Sigmoid colon (tissue), 7 donors: ENCODE measurements around the gene SLC8A1. TPM values are rescaled to one million over a fixed set of nuclear protein-coding genes. Genes with fewer than 3 reads are reported as not detected.

ENCODE experiments used
- DNase-seq: peaks from one replicate; pipeline ENCODE4 v3.0.0-alpha.2; 2019
- H3K27ac ChIP-seq, 4 donors: fragments of 200-600 bp; sonication (generic); one replicate each; pipeline ENCODE4 v1.5.1; 2016 to 2019; ENCODE audit warnings: mild to moderate bottlenecking in 1 of 4
- H3K27me3 ChIP-seq, 3 donors: fragments of 200-600 bp; sonication (generic); one replicate each; pipeline ENCODE4 v1.5.1; 2019; ENCODE audit warnings: mild to moderate bottlenecking in 1 of 3
- H3K36me3 ChIP-seq, 4 donors: fragments of 200-600 bp; sonication (generic); one replicate each; pipeline ENCODE4 v1.5.1; 2016 to 2019
- H3K4me1 ChIP-seq, 4 donors: fragments of 200-600 bp; sonication (generic); one replicate each; pipeline ENCODE4 v1.5.1; 2017 to 2019
- H3K4me3 ChIP-seq, 4 donors: fragments of 200-600 bp; sonication (generic); one replicate each; pipeline ENCODE4 v1.5.1; 2017 to 2019; ENCODE audit warnings: mild to moderate bottlenecking in 2 of 4, moderate library complexity in 1 of 4
- H3K9me3 ChIP-seq, 4 donors: fragments of 200-600 bp in 3 of 4; sonication (generic) in 3 of 4; one replicate each; pipeline versions ENCODE4 v1.5.1 to v1.6.1; 2013 to 2019
- CTCF ChIP-seq, 4 experiments: fragments of 450-650 bp in 3 of 4; fragments of 200-600 bp in 1 of 4; IDR thresholded peaks; one replicate each; pipeline ENCODE4 v1.5.1; 2016 to 2019; ENCODE audit warnings: antibody characterized with exemption in 4 of 4, mild to moderate bottlenecking in 3 of 4, moderate library complexity in 2 of 4
- EP300 ChIP-seq, 4 donors: sonication (generic); formaldehyde crosslinking; IDR thresholded peaks; one replicate each; pipeline ENCODE4 v1.6.1; 2017; ENCODE audit warnings: antibody characterized with exemption in 4 of 4
- POLR2A ChIP-seq, 2 donors: fragments of 450-650 bp; IDR thresholded peaks; one replicate each; pipeline ENCODE4 v1.6.1; 2016; ENCODE audit warnings: antibody characterized with exemption in 2 of 2, mild to moderate bottlenecking in 2 of 2, moderate library complexity in 2 of 2
- POLR2AphosphoS5 ChIP-seq, 4 donors: sonication (generic); formaldehyde crosslinking; IDR thresholded peaks; one replicate each; pipeline ENCODE4 v1.6.1; 2017; ENCODE audit warnings: antibody characterized with exemption in 4 of 4
- WGBS, 2 donors: extraction: QIAGEN DNeasy Blood & Tissue Kit; methylation state at CpG; one replicate each; pipeline ENCODE4 v1.1.7; 2013; 5-methylcytosine and 5-hydroxymethylcytosine counted together
- intact Hi-C: fragments of 100-400 bp; cut with DNase I; formaldehyde crosslinking; loops from one replicate; pipeline ENCODE4 v1.15.1; 2023
- polyA plus RNA-seq, 3 donors: library from polyadenylated mRNA; stranded (reverse); fragments of 200-250 nt; gene quantifications; one replicate each; pipeline ENCODE4 v1.2.3, GENCODE V29; 2013
- total RNA-seq, 4 donors: library from RNA; depleted of rRNA; stranded (reverse); fragments of >200 nt; gene quantifications; one replicate each; pipeline ENCODE4 v1.1.0, GENCODE V29; 2016
- donor health status: healthy with polysubstance abuse.
- donor health status: Bipolar disorder and iron deficiency.
- donor health status: healthy.

Gene SLC8A1
- total and polyA plus RNA-seq, 7 donors = 0.60 to 337 (median 229) TPM

GRCh38 chr2:40126006-40126405 is 325.9 kb downstream of the SLC8A1 start:
- Histone ChIP-seq H3K27me3 (no peaks in the 10 kb centered on the region), H3K36me3 (no peaks in the 10 kb centered on the region), H3K4me1 (peaks cover 0 to 87% (median 62%) of the 10 kb centered on the region in 4 donors), H3K27ac (peak overlapping the region in 1 of 4 donors; percentile 83), H3K9me3 (no peaks in the 10 kb centered on the region), H3K4me3 (no peak overlapping the region)
- 87 to 89% methylated on average over 3 of the region's 3 CpGs for WGBS, 2 donors
- DNase-seq = no peak
- TF ChIP-seq POLR2AphosphoS5 (IDR thresholded peaks at IDR 0.05) (no peak), CTCF (IDR thresholded peaks at IDR 0.05) (no peak), POLR2A (IDR thresholded peaks at IDR 0.05) (no peak), EP300 (IDR thresholded peaks at IDR 0.05) (no peak)
- intact Hi-C loops = loop anchor here (10.0 kb wide), 1 partner anchor 329 kb away; the partner anchor contains the start of gene SLC8A1

- Histone ChIP-seq H3K27me3 (no peaks in the 10 kb centered on the region), H3K9me3 (no peaks in the 10 kb centered on the region), H3K4me3 (no peak overlapping the region), H3K27ac (peak overlapping the region in 2 of 4 donors; percentile 10 to 35), H3K36me3 (no peaks in the 10 kb centered on the region), H3K4me1 (peaks cover 0 to 65% (median 43%) of the 10 kb centered on the region in 4 donors)
- TF ChIP-seq EP300 (IDR thresholded peaks at IDR 0.05) (no peak), POLR2AphosphoS5 (IDR thresholded peaks at IDR 0.05) (no peak), POLR2A (IDR thresholded peaks at IDR 0.05) (no peak), CTCF (IDR thresholded peaks at IDR 0.05) (no peak)
- intact Hi-C loops = loop anchor here (5.0 to 10.0 kb wide), 2 partner anchors 331 to 1929 kb away; partner anchors contain the start of gene SLC8A1
- WGBS, 2 donors = 81 to 84% methylated on average over 3 of the region's 3 CpGs
- DNase-seq = no peak
These were observed 328.1 kb downstream of the SLC8A1 start for GRCh38 chr2:40123746-40124145.

- DNase-seq = no peak
- 87 to 95% methylated on average over 1 of the region's 1 CpG for WGBS, 2 donors
- no peaks in the 10 kb centered on the region for H3K36me3 ChIP-seq
- no peaks in the 10 kb centered on the region for H3K27me3 ChIP-seq
- no peak overlapping the region for H3K4me3 ChIP-seq
- peak overlapping the region in 2 of 4 donors; percentile 10 to 35 for H3K27ac ChIP-seq
- H3K9me3 ChIP-seq = no peaks in the 10 kb centered on the region
- peaks cover 0 to 60% (median 39%) of the 10 kb centered on the region in 4 donors for H3K4me1 ChIP-seq
- intact Hi-C loops = loop anchor here (5.0 to 10.0 kb wide), 2 partner anchors 331 to 1929 kb away; partner anchors contain the start of gene SLC8A1
- TF ChIP-seq EP300 (IDR thresholded peaks at IDR 0.05) = no peak
- TF ChIP-seq POLR2AphosphoS5 (IDR thresholded peaks at IDR 0.05) = no peak
- no peak for TF ChIP-seq CTCF (IDR thresholded peaks at IDR 0.05)
- TF ChIP-seq POLR2A (IDR thresholded peaks at IDR 0.05) = no peak
These were observed 328.6 kb downstream of the SLC8A1 start for GRCh38 chr2:40123326-40123725.

- no peak overlapping the region for H3K4me3 ChIP-seq
- H3K36me3 ChIP-seq = no peaks in the 10 kb centered on the region
- no peaks in the 10 kb centered on the region for H3K9me3 ChIP-seq
- intact Hi-C loops = loop anchor here (5.0 to 10.0 kb wide), 2 partner anchors 334 to 1931 kb away; partner anchors contain the start of gene SLC8A1
- H3K27me3 ChIP-seq = no peaks in the 10 kb centered on the region
- DNase-seq = no peak
- TF ChIP-seq EP300 (IDR thresholded peaks at IDR 0.05) (no peak), POLR2A (IDR thresholded peaks at IDR 0.05) (no peak), POLR2AphosphoS5 (IDR thresholded peaks at IDR 0.05) (no peak), CTCF (IDR thresholded peaks at IDR 0.05) (no peak)
- H3K27ac ChIP-seq = no peak overlapping the region
- H3K4me1 ChIP-seq = peaks cover 0 to 42% (median 22%) of the 10 kb centered on the region in 4 donors
- 83 to 85% methylated on average over 5 of the region's 5 CpGs for WGBS, 2 donors
These were observed 330.9 kb downstream of the SLC8A1 start for GRCh38 chr2:40120957-40121356.
